Retinal pigment epithelial cell (primary cell): Measurements from ENCODE around the gene EIF1AD.

Source experiments
- DNase-seq: peaks from one replicate; pipeline ENCODE4 v3.0.0-alpha.2; 2010; ENCODE audit warnings: low read depth
- H3K4me3 ChIP-seq: 2 replicates; pipeline ENCODE4 v1.5.1; 2011; ENCODE audit warnings: mild to moderate bottlenecking, low read length, control low read depth, moderate library complexity
- TF ChIP-seq, protein P1 (sequence below): conservative IDR thresholded peaks from 2 replicates; pipeline ENCODE4 v1.5.1; 2011; ENCODE audit warnings: low read depth, low read length, control low read depth, inconsistent platforms

The EIF1AD gene

DNA sequence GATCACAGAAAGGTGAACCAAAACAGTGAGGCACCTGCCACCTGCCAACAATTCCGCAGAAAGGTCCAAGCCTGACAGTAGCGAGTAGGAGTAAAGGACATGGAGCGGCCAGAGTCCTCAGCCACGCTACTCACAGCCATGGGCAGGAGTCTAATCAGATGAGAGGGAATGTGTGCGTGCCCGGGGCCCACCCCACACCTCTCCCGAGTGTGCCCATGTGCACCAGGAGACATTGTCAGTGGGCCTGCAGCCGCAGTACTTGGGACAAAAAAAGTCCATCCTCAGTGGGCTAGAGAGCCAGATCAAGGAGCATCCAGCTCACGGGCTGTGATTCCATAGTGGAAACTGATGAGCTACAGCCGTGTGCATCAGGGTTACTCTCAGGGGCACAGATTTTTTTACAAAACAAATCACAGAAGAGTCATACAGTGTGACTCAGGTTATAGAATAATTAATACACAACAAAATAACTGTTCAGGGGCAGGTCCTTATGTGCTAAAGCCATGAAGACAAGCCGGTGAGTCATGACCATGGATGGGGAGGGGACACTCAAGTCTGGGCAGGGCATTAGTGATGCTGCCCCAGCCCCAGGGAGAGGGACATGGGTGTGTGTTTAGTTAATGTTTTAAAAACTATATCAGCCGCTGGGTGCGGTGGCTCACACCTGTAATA, 28.4 kb downstream of the EIF1AD start:
- H3K4me3 ChIP-seq, result no peak overlapping the region
- DNase-seq, result no peak
- TF ChIP-seq, protein P1, sequence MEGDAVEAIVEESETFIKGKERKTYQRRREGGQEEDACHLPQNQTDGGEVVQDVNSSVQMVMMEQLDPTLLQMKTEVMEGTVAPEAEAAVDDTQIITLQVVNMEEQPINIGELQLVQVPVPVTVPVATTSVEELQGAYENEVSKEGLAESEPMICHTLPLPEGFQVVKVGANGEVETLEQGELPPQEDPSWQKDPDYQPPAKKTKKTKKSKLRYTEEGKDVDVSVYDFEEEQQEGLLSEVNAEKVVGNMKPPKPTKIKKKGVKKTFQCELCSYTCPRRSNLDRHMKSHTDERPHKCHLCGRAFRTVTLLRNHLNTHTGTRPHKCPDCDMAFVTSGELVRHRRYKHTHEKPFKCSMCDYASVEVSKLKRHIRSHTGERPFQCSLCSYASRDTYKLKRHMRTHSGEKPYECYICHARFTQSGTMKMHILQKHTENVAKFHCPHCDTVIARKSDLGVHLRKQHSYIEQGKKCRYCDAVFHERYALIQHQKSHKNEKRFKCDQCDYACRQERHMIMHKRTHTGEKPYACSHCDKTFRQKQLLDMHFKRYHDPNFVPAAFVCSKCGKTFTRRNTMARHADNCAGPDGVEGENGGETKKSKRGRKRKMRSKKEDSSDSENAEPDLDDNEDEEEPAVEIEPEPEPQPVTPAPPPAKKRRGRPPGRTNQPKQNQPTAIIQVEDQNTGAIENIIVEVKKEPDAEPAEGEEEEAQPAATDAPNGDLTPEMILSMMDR, result no peak

DNA sequence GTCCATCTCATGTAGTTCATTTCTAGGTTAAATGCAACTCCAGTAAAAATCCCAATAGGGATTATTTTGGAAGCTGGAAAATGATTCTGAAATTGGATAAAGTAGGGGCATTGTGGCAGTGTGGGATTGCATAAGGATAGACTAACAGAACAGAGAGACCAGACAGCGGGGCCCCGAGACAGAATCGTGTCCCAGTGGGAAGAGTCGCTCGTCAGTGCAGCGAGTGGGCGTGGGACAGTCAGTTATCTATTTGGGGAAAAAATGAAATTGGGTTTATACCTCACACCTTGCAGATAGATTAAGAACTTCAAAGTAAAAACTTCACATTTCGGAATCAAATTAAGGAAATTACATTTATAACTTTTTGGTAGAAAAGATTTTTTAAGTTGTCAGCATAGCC, 29.8 kb downstream of the EIF1AD start:
- no peak overlapping the region for H3K4me3 ChIP-seq
- DNase-seq, result no peak
- TF ChIP-seq, protein P1, result no peak

DNA sequence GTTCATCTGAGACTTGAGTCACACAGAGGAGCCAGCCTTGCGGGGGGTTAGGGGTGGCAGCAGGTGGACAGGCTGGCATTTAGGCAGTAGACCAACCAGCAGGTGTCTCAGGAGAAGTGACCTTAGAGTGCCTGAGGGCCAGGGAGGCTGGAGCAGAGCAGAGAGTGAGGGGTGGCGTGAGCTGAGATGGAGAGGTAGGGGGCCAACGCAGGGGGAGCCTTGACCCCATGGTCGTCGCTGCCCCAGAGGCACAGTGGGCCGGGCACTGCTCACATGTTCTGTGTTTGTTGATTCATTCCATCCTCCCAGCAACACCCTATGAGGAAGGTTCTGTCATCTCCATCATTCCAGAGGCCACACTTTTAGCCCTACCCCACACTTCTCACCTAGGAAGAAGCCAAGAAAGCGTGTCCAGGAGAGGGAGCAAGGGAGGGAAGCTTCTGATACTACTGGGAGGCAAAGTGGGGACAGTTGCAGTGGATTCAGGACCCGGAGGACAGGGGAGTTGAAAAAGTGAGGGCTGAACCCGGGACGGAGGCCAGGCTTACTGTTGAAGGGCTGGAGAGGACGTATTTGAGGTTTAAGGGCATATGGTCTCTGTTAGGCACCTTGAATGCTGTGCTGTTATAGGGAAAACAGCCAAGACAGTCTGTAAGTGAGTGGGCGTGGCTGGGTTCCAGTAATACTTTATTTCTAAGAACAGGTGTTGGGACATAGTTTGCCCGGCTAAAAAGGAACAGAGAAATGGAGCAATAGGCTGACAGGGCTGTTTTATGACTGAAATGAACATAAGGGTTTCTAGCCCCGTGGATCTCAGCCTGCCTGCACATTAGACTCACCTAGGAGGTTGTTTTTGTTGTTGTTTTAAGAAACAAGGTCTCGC, 33.1 kb downstream of the EIF1AD start:
- H3K4me3 ChIP-seq, result no peak overlapping the region
- TF ChIP-seq, protein P1, result no peak
- no peak for DNase-seq

DNA sequence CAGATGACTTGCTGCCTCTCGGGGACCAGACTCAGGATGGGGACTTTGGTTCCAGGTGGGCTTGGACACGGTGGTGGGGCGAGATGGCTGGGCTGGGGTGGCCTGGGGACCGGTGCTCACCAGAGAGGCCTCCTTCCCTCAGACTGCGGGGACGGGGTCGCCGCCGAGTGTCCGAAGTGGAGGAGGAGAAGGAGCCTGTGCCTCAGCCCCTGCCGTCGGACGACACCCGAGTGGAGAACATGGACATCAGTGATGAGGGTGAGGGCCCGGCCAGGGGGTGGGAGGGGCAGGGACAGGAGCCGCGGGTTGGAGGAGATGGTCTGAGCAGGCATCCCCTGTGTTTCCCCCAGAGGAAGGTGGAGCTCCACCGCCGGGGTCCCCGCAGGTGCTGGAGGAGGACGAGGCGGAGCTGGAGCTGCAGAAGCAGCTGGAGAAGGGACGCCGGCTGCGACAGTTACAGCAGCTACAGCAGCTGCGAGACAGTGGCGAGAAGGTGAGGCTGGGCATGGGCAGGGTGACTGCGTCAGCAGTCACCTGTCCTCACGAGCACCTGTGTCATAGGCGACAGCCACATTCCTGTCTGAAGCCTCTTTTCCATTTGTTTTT, 34.5 kb downstream of the EIF1AD start:
- no peak for DNase-seq
- TF ChIP-seq, protein P1, result no peak
- no peak overlapping the region for H3K4me3 ChIP-seq

DNA sequence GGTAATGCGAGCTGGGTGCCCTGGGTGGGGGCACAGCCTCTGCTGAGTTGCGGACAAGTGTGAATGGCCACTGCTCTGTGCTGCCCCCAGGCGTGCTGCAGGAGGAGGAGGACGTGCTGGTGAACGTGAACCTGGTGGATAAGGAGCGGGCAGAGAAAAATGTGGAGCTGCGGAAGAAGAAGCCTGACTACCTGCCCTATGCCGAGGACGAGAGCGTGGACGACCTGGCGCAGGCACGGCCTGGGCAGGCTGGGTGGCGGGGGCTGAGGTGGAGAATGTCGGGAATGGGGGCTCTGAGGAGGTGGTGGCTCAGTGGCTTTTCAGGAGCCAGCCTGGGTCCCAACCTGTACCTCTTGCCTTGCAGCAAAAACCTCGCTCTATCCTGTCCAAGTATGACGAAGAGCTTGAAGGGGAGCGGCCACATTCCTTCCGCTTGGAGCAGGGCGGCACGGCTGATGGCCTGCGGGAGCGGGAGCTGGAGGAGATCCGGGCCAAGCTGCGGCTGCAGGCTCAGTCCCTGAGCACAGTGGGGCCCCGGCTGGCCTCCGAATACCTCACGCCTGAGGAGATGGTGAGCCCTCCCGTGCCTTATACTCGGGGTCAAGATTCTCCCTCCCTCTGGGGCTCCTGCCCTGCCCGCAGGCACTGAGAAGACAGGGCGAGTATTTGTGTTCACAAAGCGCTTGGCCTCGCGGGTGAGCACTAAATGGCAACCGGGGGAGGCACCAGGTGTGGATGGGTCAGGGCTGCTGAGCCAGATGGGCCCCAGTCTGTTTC, 35.8 kb downstream of the EIF1AD start:
- no peak overlapping the region for H3K4me3 ChIP-seq

DNA sequence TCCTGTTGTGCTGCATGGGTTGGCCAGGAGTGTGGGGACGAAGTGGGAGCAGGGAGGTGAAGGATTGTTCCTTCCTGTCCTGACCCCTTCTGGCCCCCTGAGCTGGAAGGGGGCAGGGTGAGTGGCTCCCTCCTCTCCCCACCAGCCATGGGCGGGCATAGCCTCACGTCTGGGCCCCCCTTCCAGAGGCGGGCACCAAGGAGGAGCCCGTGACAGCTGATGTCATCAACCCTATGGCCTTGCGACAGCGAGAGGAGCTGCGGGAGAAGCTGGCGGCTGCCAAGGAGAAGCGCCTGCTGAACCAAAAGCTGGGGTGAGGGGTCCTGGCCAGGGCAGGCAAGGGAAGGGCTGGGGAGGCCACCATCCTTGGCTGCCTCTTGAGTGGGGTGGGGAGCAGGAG, 37.1 kb downstream of the EIF1AD start:
- no peak overlapping the region for H3K4me3 ChIP-seq
- TF ChIP-seq, protein P1, result no peak
- no peak for DNase-seq

More for the DNA sequence above, 35.8 kb downstream of the EIF1AD start:
- TF ChIP-seq, protein P1, result no peak
- DNase-seq, result no peak
